Activated CD4-positive, alpha-beta T cell treated with anti-CD3 and anti-CD28 coated beads, Interleukin-2, amount 50 U/mL, for 48 hours (primary cell): Measurements from ENCODE around the gene ALAD.
"Not testable (repeated sequence)": the region's sequence is repeated elsewhere in the genome, so short reads cannot be mapped to it uniquely, and the experiment has no call there.

Source experiments
- DNase-seq, 2 experiments: peaks; one replicate each; pipeline ENCODE4 v3.0.0-alpha.2; 2020

The ALAD gene

GRCh38 chr9:113397203-113397631 is 3.9 kb downstream of the ALAD start:
- no peak for DNase-seq

GRCh38 chr9:113395000-113395861 is 5.9 kb downstream of the ALAD start:
- DNase-seq: no peak

GRCh38 chr9:113393281-113393680 is 7.8 kb downstream of the ALAD start:
- no peak for DNase-seq

- DNase-seq: no peak
These were observed 9.2 kb downstream of the ALAD start for GRCh38 chr9:113391917-113392316.

- DNase-seq: no peak
These were observed 10.7 kb downstream of the ALAD start for GRCh38 chr9:113390192-113390960.

- no peak for DNase-seq
These were observed 11.6 kb downstream of the ALAD start for GRCh38 chr9:113389451-113389850.

- DNase-seq: no peak
These were observed 12.3 kb downstream of the ALAD start for GRCh38 chr9:113388833-113389232.

- DNase-seq: no peak
These were observed 13.4 kb downstream of the ALAD start for GRCh38 chr9:113387560-113388230.

GRCh38 chr9:113386571-113387393 is 14.3 kb downstream of the ALAD start:
- DNase-seq: no peak

- no peak for DNase-seq
These were observed 19.1 kb downstream of the ALAD start for GRCh38 chr9:113381909-113382411.

GRCh38 chr9:113381441-113381840 is 19.6 kb downstream of the ALAD start:
- not testable (repeated sequence) for DNase-seq

GRCh38 chr9:113380869-113381378 is 20.2 kb downstream of the ALAD start:
- DNase-seq: no peak

- DNase-seq: not testable (repeated sequence)
These were observed 21.3 kb downstream of the ALAD start for GRCh38 chr9:113379829-113380210.

GRCh38 chr9:113379094-113379828 is 21.8 kb downstream of the ALAD start:
- not testable (repeated sequence) for DNase-seq

- DNase-seq: peak; percentile 72 to 76
These were observed 24.2 kb downstream of the ALAD start, which contains the start of gene HDHD3 for GRCh38 chr9:113376634-113377567. HDHD3 (minus strand) TSS chr9:113376986; CDS start chr9:113374354, 2,632 bp downstream.

- DNase-seq: no peak
These were observed 25.7 kb downstream of the ALAD start for GRCh38 chr9:113375057-113376023.

GRCh38 chr9:113373676-113374392 is 27.2 kb downstream of the ALAD start:
- no peak for DNase-seq

GRCh38 chr9:113373256-113373655 is 27.8 kb downstream of the ALAD start:
- no peak for DNase-seq
